A204.1 (cell line): ENCODE results near the gene OR3A3.

Source experiments
- FAIRE-seq: peaks from 2 replicates; lab custom pipeline; 2012; peaks lifted over from hg19 to GRCh38; lab: Jason Lieb, UNC

OR3A3 gene

GRCh38 chr17:3472137-3472536, 61.0 kb downstream of the OR3A3 start:
- no peak for FAIRE-seq
